HepG2 (cell line): ENCODE measurements around the gene USP15. TPM values are rescaled to one million over a fixed set of nuclear protein-coding genes. Genes with fewer than 3 reads are reported as not detected.

Experiments used
- AGO2 ChIP-seq: fragments of 200-400 bp; formaldehyde crosslinking; optimal IDR thresholded peaks from 2 replicates; pipeline ENCODE3; 2017; ENCODE audit warnings: mild to moderate bottlenecking, low read depth, low read length, moderate library complexity
- ARNTL ChIP-seq: sonication (generic); formaldehyde crosslinking; IDR thresholded peaks from 2 replicates; pipeline ENCODE4 v1.4.0; 2020; ENCODE audit warnings: mild to moderate bottlenecking, missing genetic modification reagents
- CHD2 ChIP-seq: IDR thresholded peaks from 2 replicates; pipeline ENCODE4 v1.6.1; 2011; ENCODE audit warnings: low read depth, low read length, improper control_type of control experiment
- DPF2 ChIP-seq: sonication (generic); formaldehyde crosslinking; IDR thresholded peaks from 2 replicates; pipeline ENCODE4 v1.4.0; 2020; ENCODE audit warnings: mild to moderate bottlenecking, low read depth, missing genetic modification reagents, borderline replicate concordance
- DRAP1 ChIP-seq: IDR thresholded peaks from 2 replicates; pipeline ENCODE4 v1.6.1; 2016; ENCODE audit warnings: missing genetic modification reagents, missing compliant biosample characterization
- GABPB1 ChIP-seq: IDR thresholded peaks from 2 replicates; pipeline ENCODE4 v1.6.1; 2016; ENCODE audit warnings: mild to moderate bottlenecking, missing genetic modification reagents, moderate library complexity, missing compliant biosample characterization
- GFI1 ChIP-seq: sonication (generic); formaldehyde crosslinking; IDR thresholded peaks from 2 replicates; pipeline ENCODE4 v1.5.0; 2020; ENCODE audit warnings: missing genetic modification reagents, mild to moderate bottlenecking, borderline replicate concordance
- JARID2 ChIP-seq: sonication (generic); formaldehyde crosslinking; IDR thresholded peaks from 2 replicates; pipeline ENCODE4 v1.8.1; 2023; ENCODE audit warnings: missing genetic modification reagents, inconsistent platforms; ENCODE audit not compliant: insufficient replicate concordance
- JDP2 ChIP-seq: sonication (generic); formaldehyde crosslinking; IDR thresholded peaks from 2 replicates; pipeline ENCODE4 v1.8.1; 2022; ENCODE audit warnings: missing genetic modification reagents, borderline replicate concordance
- MEF2D ChIP-seq: sonication (generic); formaldehyde crosslinking; IDR thresholded peaks from 2 replicates; pipeline ENCODE4 v1.5.1; 2020; ENCODE audit warnings: mild to moderate bottlenecking, missing genetic modification reagents
- MEIS1 ChIP-seq: sonication (generic); formaldehyde crosslinking; IDR thresholded peaks from 2 replicates; pipeline ENCODE4 v1.9.0; 2021; ENCODE audit warnings: mild to moderate bottlenecking, missing genetic modification reagents, moderate library complexity, borderline replicate concordance
- NFE2L1 ChIP-seq: sonication (generic); formaldehyde crosslinking; IDR thresholded peaks from 2 replicates; pipeline ENCODE4 v1.4.0; 2020; ENCODE audit warnings: missing genetic modification reagents, mild to moderate bottlenecking, borderline replicate concordance
- SAFB2 ChIP-seq: sonication (generic); formaldehyde crosslinking; IDR thresholded peaks from 2 replicates; pipeline ENCODE4 v1.5.1; 2020; ENCODE audit warnings: missing genetic modification reagents, low read depth, mild to moderate bottlenecking, borderline replicate concordance
- SCMH1 ChIP-seq: sonication (generic); formaldehyde crosslinking; IDR thresholded peaks from 2 replicates; pipeline ENCODE4 v1.9.0; 2021; ENCODE audit warnings: missing genetic modification reagents, mild to moderate bottlenecking, borderline replicate concordance
- TBP ChIP-seq: sonication (generic); formaldehyde crosslinking; IDR thresholded peaks from 2 replicates; pipeline ENCODE4 v1.5.0; 2020; ENCODE audit warnings: missing genetic modification reagents
- TSC22D2 ChIP-seq: sonication (generic); formaldehyde crosslinking; IDR thresholded peaks from 2 replicates; pipeline ENCODE4 v1.5.1; 2020; ENCODE audit warnings: missing genetic modification reagents, mild to moderate bottlenecking, borderline replicate concordance
- ZBTB20 ChIP-seq: sonication (generic); formaldehyde crosslinking; IDR thresholded peaks from 2 replicates; pipeline ENCODE4 v1.8.1; 2023; ENCODE audit warnings: missing genetic modification reagents, low read depth, mild to moderate bottlenecking, borderline replicate concordance
- ZNF430 ChIP-seq: sonication (generic); formaldehyde crosslinking; IDR thresholded peaks from 2 replicates; pipeline ENCODE4 v1.9.0; 2021; ENCODE audit warnings: mild to moderate bottlenecking, missing genetic modification reagents
- ZNF510 ChIP-seq: sonication (generic); formaldehyde crosslinking; IDR thresholded peaks from 2 replicates; pipeline ENCODE4 v1.4.0; 2020; ENCODE audit warnings: low read depth, mild to moderate bottlenecking, missing genetic modification reagents
- ZNF781 ChIP-seq: sonication (generic); formaldehyde crosslinking; IDR thresholded peaks from 2 replicates; pipeline ENCODE4 v1.5.1; 2020; ENCODE audit warnings: borderline replicate concordance, mild to moderate bottlenecking, missing genetic modification reagents; ENCODE audit errors: not compliant biosample characterization
- ZNF792 ChIP-seq: IDR thresholded peaks from 2 replicates; pipeline ENCODE4 v1.6.1; 2016
- ZSCAN31 ChIP-seq: sonication (generic); formaldehyde crosslinking; IDR thresholded peaks from 2 replicates; pipeline ENCODE4 v1.5.0; 2020; ENCODE audit warnings: low read depth, mild to moderate bottlenecking, missing genetic modification reagents
- polyA plus RNA-seq, 8 experiments: library from polyadenylated mRNA; depleted of rRNA in 3 of 8; stranded (reverse) in 7 of 8; unstranded in 1 of 8; fragments of >200 nt; fragmentation: Illumina TruSeq in 4 of 8; extraction: Trizol in 4 of 8; gene quantifications; 2 replicates each; pipeline versions ENCODE4 v1.2.1 to v1.2.3, GENCODE V29; 2011 to 2016; ENCODE audit warnings: low read depth in 4 of 8, missing spikeins in 1 of 8, mixed read lengths in 1 of 8; ENCODE audit not compliant: insufficient read depth in 1 of 8
- total RNA-seq, 5 experiments: library from RNA; depleted of rRNA; stranded (reverse); fragments of >200 nt; fragmentation: Illumina TruSeq; extraction: Trizol; gene quantifications; 2 replicates each; pipeline ENCODE4 v1.2.3, GENCODE V29; 2016; ENCODE audit warnings: low read depth in 1 of 5
- TF ChIP-seq, protein P1 (sequence below): sonication (generic); formaldehyde crosslinking; IDR thresholded peaks from 2 replicates; pipeline ENCODE4 v1.5.0; 2020; ENCODE audit warnings: mild to moderate bottlenecking, missing genetic modification reagents
- TF ChIP-seq, protein P2 (sequence below): sonication (generic); formaldehyde crosslinking; IDR thresholded peaks from 2 replicates; pipeline ENCODE4 v1.5.0; 2020; ENCODE audit warnings: mild to moderate bottlenecking, missing genetic modification reagents

Gene USP15
- total and polyA plus RNA-seq, 2 of the 13 experiments (the other 11 are each of a cell fraction or from before 2014, with no cell fraction given): 17.3 to 51.7 TPM

GRCh38 chr12:62435303-62436163 is 175.3 kb downstream of the USP15 start (continued):
- TF ChIP-seq, protein P1, sequence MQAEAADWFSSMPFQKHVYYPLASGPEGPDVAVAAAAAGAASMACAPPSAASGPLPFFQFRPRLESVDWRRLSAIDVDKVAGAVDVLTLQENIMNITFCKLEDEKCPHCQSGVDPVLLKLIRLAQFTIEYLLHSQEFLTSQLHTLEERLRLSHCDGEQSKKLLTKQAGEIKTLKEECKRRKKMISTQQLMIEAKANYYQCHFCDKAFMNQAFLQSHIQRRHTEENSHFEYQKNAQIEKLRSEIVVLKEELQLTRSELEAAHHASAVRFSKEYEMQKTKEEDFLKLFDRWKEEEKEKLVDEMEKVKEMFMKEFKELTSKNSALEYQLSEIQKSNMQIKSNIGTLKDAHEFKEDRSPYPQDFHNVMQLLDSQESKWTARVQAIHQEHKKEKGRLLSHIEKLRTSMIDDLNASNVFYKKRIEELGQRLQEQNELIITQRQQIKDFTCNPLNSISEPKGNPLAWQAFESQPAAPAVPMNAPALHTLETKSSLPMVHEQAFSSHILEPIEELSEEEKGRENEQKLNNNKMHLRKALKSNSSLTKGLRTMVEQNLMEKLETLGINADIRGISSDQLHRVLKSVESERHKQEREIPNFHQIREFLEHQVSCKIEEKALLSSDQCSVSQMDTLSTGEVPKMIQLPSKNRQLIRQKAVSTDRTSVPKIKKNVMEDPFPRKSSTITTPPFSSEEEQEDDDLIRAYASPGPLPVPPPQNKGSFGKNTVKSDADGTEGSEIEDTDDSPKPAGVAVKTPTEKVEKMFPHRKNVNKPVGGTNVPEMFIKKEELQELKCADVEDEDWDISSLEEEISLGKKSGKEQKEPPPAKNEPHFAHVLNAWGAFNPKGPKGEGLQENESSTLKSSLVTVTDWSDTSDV (CRISPR knock-in tag): no peak
- TF ChIP-seq TSC22D2 (no peak), GABPB1 (CRISPR knock-in tag) (0 out of 2 replicates have a peak, but pooled peaks have one; percentile 30), NFE2L1 (CRISPR knock-in tag) (no peak), ZSCAN31 (no peak), MEIS1 (CRISPR knock-in tag) (peak; percentile 34; the same call in 1 of the 2 replicates), ARNTL (CRISPR knock-in tag) (peak; percentile 10; the same call in 1 of the 2 replicates), SAFB2 (CRISPR knock-in tag) (no peak), SCMH1 (CRISPR knock-in tag) (no peak), GFI1 (CRISPR knock-in tag) (no peak), MEF2D (CRISPR knock-in tag) (no peak), DRAP1 (no peak), JDP2 (CRISPR knock-in tag) (no peak), ZNF792 (no peak), AGO2 (no peak), CHD2 (no peak), DPF2 (CRISPR knock-in tag) (no peak), TBP (CRISPR knock-in tag) (no peak), JARID2 (CRISPR knock-in tag) (no peak), ZNF781 (no peak), ZBTB20 (CRISPR knock-in tag) (no peak), ZNF510 (no peak), ZNF430 (CRISPR knock-in tag) (0 out of 2 replicates have a peak, but pooled peaks have one; percentile 18)
- TF ChIP-seq, protein P2, sequence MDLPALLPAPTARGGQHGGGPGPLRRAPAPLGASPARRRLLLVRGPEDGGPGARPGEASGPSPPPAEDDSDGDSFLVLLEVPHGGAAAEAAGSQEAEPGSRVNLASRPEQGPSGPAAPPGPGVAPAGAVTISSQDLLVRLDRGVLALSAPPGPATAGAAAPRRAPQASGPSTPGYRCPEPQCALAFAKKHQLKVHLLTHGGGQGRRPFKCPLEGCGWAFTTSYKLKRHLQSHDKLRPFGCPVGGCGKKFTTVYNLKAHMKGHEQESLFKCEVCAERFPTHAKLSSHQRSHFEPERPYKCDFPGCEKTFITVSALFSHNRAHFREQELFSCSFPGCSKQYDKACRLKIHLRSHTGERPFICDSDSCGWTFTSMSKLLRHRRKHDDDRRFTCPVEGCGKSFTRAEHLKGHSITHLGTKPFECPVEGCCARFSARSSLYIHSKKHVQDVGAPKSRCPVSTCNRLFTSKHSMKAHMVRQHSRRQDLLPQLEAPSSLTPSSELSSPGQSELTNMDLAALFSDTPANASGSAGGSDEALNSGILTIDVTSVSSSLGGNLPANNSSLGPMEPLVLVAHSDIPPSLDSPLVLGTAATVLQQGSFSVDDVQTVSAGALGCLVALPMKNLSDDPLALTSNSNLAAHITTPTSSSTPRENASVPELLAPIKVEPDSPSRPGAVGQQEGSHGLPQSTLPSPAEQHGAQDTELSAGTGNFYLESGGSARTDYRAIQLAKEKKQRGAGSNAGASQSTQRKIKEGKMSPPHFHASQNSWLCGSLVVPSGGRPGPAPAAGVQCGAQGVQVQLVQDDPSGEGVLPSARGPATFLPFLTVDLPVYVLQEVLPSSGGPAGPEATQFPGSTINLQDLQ (CRISPR knock-in tag): no peak
